Fibroblast of the aortic adventitia (primary cell): ENCODE results near the gene HHIP. TPM values are rescaled to one million over a fixed set of nuclear protein-coding genes. Genes with fewer than 3 reads are reported as not detected.
"Not testable (repeated sequence)": the region's sequence is repeated elsewhere in the genome, so short reads cannot be mapped to it uniquely, and the experiment has no call there.

Experiments
- DNase-seq: peaks from one replicate; pipeline ENCODE4 v3.0.0-alpha.2; 2010; ENCODE audit warnings: low read depth
- H3K4me3 ChIP-seq: 2 replicates; pipeline ENCODE4 v1.5.1; 2011; ENCODE audit warnings: low read depth, mild to moderate bottlenecking, control low read depth, low read length, moderate library complexity
- CTCF ChIP-seq: IDR thresholded peaks from 2 replicates; pipeline ENCODE4 v1.5.1; 2011; ENCODE audit warnings: mild to moderate bottlenecking, low read length, control low read depth, inconsistent platforms; ENCODE audit not compliant: insufficient read depth
- total RNA-seq: library from RNA; depleted of rRNA; stranded (reverse); fragments of >200 nt; gene quantifications from 2 replicates; pipeline ENCODE4 v1.2.3, GENCODE V29; 2012; ENCODE audit warnings: low replicate concordance

HHIP gene
- total RNA-seq, 1 donor, result 16.0 TPM

GRCh38 chr4:144754562-144755410 lies 108.8 kb downstream of the HHIP start:
- peak; percentile 71 for TF ChIP-seq CTCF
- peak; percentile 87 for DNase-seq
- H3K4me3 ChIP-seq, result no peak overlapping the region

- no peak for TF ChIP-seq CTCF
- no peak for DNase-seq
- no peak overlapping the region for H3K4me3 ChIP-seq
Observed at GRCh38 chr4:144757969-144758368, 112.0 kb downstream of the HHIP start.

GRCh38 chr4:144768809-144769208 lies 122.9 kb downstream of the HHIP start:
- not testable (repeated sequence) for H3K4me3 ChIP-seq, DNase-seq

GRCh38 chr4:144778364-144778763 lies 132.4 kb downstream of the HHIP start:
- TF ChIP-seq CTCF, result no peak
- H3K4me3 ChIP-seq, result no peak overlapping the region
- no peak for DNase-seq

- peak; percentile 5 for DNase-seq
- TF ChIP-seq CTCF, result no peak
- no peak overlapping the region for H3K4me3 ChIP-seq
Observed at GRCh38 chr4:144782345-144782744, 136.4 kb downstream of the HHIP start.

- no peak for DNase-seq
- no peak overlapping the region for H3K4me3 ChIP-seq
- no peak for TF ChIP-seq CTCF
Observed at GRCh38 chr4:144785961-144786360, 140.0 kb downstream of the HHIP start.

- peak; percentile 62 for TF ChIP-seq CTCF
- DNase-seq, result peak; percentile 72
- H3K4me3 ChIP-seq, result no peak overlapping the region
Observed at GRCh38 chr4:144787365-144788258, 141.7 kb downstream of the HHIP start.
